ENCODE results near the gene GLS.
"Not testable (repeated sequence)": the region's sequence is repeated elsewhere in the genome, so short reads cannot be mapped to it uniquely, and the experiment has no call there.

GRCh38 chr2:190885844-190886243 is 5.2 kb downstream of the GLS start:
- TF ChIP-seq HDAC2 (IDR thresholded peaks at IDR 0.05); HNRNPK (IDR thresholded peaks at IDR 0.05; ENCODE audit: low read depth, low read length, poor library complexity, severe bottlenecking); PRPF4 (IDR thresholded peaks at IDR 0.05; ENCODE audit: insufficient read depth, low read depth, low read length, poor library complexity, severe bottlenecking): not testable (repeated sequence)
- TF ChIP-seq, protein P1, sequence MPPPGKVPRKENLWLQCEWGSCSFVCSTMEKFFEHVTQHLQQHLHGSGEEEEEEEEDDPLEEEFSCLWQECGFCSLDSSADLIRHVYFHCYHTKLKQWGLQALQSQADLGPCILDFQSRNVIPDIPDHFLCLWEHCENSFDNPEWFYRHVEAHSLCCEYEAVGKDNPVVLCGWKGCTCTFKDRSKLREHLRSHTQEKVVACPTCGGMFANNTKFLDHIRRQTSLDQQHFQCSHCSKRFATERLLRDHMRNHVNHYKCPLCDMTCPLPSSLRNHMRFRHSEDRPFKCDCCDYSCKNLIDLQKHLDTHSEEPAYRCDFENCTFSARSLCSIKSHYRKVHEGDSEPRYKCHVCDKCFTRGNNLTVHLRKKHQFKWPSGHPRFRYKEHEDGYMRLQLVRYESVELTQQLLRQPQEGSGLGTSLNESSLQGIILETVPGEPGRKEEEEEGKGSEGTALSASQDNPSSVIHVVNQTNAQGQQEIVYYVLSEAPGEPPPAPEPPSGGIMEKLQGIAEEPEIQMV (tag; conservative IDR thresholded peaks at IDR 0.05; ENCODE audit: low read depth), result not testable (repeated sequence)

Measured in K562 (cell line).